ENCODE data around the gene LDB2.

- TF ChIP-seq BHLHE40 (IDR thresholded peaks at IDR 0.05; ENCODE audit: borderline replicate concordance), result no peak
- TF ChIP-seq SP1 (IDR thresholded peaks at IDR 0.05), result no peak
Measured at GRCh38 chr4:16729336-16729735, 169.1 kb downstream of the LDB2 start.
